ENCODE data around the gene KAT14. TPM values are rescaled to one million over a fixed set of nuclear protein-coding genes. Genes with fewer than 3 reads are reported as not detected.
"Not testable (repeated sequence)": the region's sequence is repeated elsewhere in the genome, so short reads cannot be mapped to it uniquely, and the experiment has no call there.

The KAT14 gene
- total RNA-seq, 6 donors from 2014 or later, result 7.3 to 13.8 (median 12.8) TPM

GRCh38 chr20:18091623-18092022 lies 46.0 kb upstream of the KAT14 start:
- TF ChIP-seq POLR2AphosphoS5 (IDR thresholded peaks at IDR 0.05) (no peak), EP300 (IDR thresholded peaks at IDR 0.05) (no peak), POLR2A (IDR thresholded peaks at IDR 0.05) (no peak), CTCF (IDR thresholded peaks at IDR 0.05) (no peak)
- H3K4me3 ChIP-seq, result no peak overlapping the region
- no peaks in the 10 kb centered on the region for H3K4me1 ChIP-seq
- no peaks in the 10 kb centered on the region for H3K27me3 ChIP-seq
- DNase-seq (no peak), ATAC-seq (ENCODE audit: low FRiP score in 2 of 2) (no peak)
- WGBS, 2 donors, result 73 to 77% methylated on average over 7 of the region's 7 CpGs
- no peaks in the 10 kb centered on the region for H3K36me3 ChIP-seq
- no peak overlapping the region for H3K27ac ChIP-seq
- no peaks in the 10 kb centered on the region for H3K9me3 ChIP-seq

- no peak for ATAC-seq (ENCODE audit: low FRiP score in 2 of 2)
Observed at GRCh38 chr20:18092890-18093289, 44.8 kb upstream of the KAT14 start.

GRCh38 chr20:18093388-18093787 lies 44.3 kb upstream of the KAT14 start:
- H3K27me3 ChIP-seq, result no peaks in the 10 kb centered on the region
- no peaks in the 10 kb centered on the region for H3K4me1 ChIP-seq
- H3K4me3 ChIP-seq, result no peak overlapping the region
- H3K36me3 ChIP-seq, result no peaks in the 10 kb centered on the region
- DNase-seq (peak in 1 of 2 donors; percentile 24), ATAC-seq (ENCODE audit: low FRiP score in 2 of 2) (no peak)
- no peak for TF ChIP-seq EP300 (IDR thresholded peaks at IDR 0.05)
- TF ChIP-seq POLR2AphosphoS5 (IDR thresholded peaks at IDR 0.05), result no peak
- no peak for TF ChIP-seq POLR2A (IDR thresholded peaks at IDR 0.05)
- no peak for TF ChIP-seq CTCF (IDR thresholded peaks at IDR 0.05)
- WGBS, 2 donors, result 69 to 83% methylated on average over 6 to 10 of the region's 10 CpGs
- H3K27ac ChIP-seq, result no peak overlapping the region
- no peaks in the 10 kb centered on the region for H3K9me3 ChIP-seq

More at GRCh38 chr20:18092890-18093289, 44.8 kb upstream of the KAT14 start:
- TF ChIP-seq CTCF (IDR thresholded peaks at IDR 0.05), result no peak
- TF ChIP-seq POLR2A (IDR thresholded peaks at IDR 0.05), result no peak
- no peak for TF ChIP-seq POLR2AphosphoS5 (IDR thresholded peaks at IDR 0.05)
- TF ChIP-seq EP300 (IDR thresholded peaks at IDR 0.05), result no peak
- H3K27ac ChIP-seq, result no peak overlapping the region
- no peak for DNase-seq
- no peaks in the 10 kb centered on the region for H3K36me3 ChIP-seq
- H3K4me1 ChIP-seq, result no peaks in the 10 kb centered on the region
- H3K27me3 ChIP-seq, result no peaks in the 10 kb centered on the region
- WGBS, 2 donors, result 79 to 85% methylated on average over 6 to 8 of the region's 8 CpGs
- H3K9me3 ChIP-seq, result no peaks in the 10 kb centered on the region
- H3K4me3 ChIP-seq, result no peak overlapping the region

- ATAC-seq (ENCODE audit: low FRiP score in 2 of 2), result no peak
- no peak overlapping the region for H3K4me3 ChIP-seq
- H3K4me1 ChIP-seq, result no peaks in the 10 kb centered on the region
- no peak for DNase-seq
- H3K27me3 ChIP-seq, result no peaks in the 10 kb centered on the region
- TF ChIP-seq POLR2AphosphoS5 (IDR thresholded peaks at IDR 0.05), result no peak
- no peak for TF ChIP-seq CTCF (IDR thresholded peaks at IDR 0.05)
- TF ChIP-seq POLR2A (IDR thresholded peaks at IDR 0.05), result no peak
- TF ChIP-seq EP300 (IDR thresholded peaks at IDR 0.05), result no peak
- WGBS, 2 donors, result 58 to 78% methylated on average over 5 of the region's 5 CpGs
- no peaks in the 10 kb centered on the region for H3K9me3 ChIP-seq
- no peaks in the 10 kb centered on the region for H3K36me3 ChIP-seq
- H3K27ac ChIP-seq, result no peak overlapping the region
Observed at GRCh38 chr20:18094191-18094590, 43.5 kb upstream of the KAT14 start.

GRCh38 chr20:18100569-18100968 lies 37.1 kb upstream of the KAT14 start:
- not testable (repeated sequence) for H3K4me1 ChIP-seq; H3K4me3 ChIP-seq; H3K27me3 ChIP-seq; H3K36me3 ChIP-seq; H3K27ac ChIP-seq; ATAC-seq (ENCODE audit: low FRiP score in 2 of 2); H3K9me3 ChIP-seq; DNase-seq
- WGBS, 2 donors, result 95 to 96% methylated on average over 11 of the region's 11 CpGs
